HG02642 (cell line): ENCODE data around the gene AKIRIN2.
"Not testable (repeated sequence)": the region's sequence is repeated elsewhere in the genome, so short reads cannot be mapped to it uniquely, and the experiment has no call there.

Source experiments
- ATAC-seq: cut with Tn5 transposase; IDR thresholded peaks from one replicate; pipeline ENCODE4 v1.9.1; 2021; ENCODE audit warnings: mild to moderate bottlenecking; ENCODE audit not compliant: unreplicated experiment, poor library complexity

The AKIRIN2 gene

GRCh38 chr6:87692086-87692485 is 9.9 kb downstream of the AKIRIN2 start:
- no peak for ATAC-seq

- ATAC-seq: no peak
Measured at GRCh38 chr6:87690441-87690840, 11.6 kb downstream of the AKIRIN2 start.

- ATAC-seq: not testable (repeated sequence)
Measured at GRCh38 chr6:87687893-87688292, 14.1 kb downstream of the AKIRIN2 start.

GRCh38 chr6:87687296-87687695 is 14.7 kb downstream of the AKIRIN2 start:
- ATAC-seq: no peak

- ATAC-seq: not testable (repeated sequence)
Measured at GRCh38 chr6:87686636-87687205, 15.3 kb downstream of the AKIRIN2 start.

- no peak for ATAC-seq
Measured at GRCh38 chr6:87684895-87685654, 17.0 kb downstream of the AKIRIN2 start.

GRCh38 chr6:87683890-87684289 is 18.1 kb downstream of the AKIRIN2 start:
- ATAC-seq: no peak

GRCh38 chr6:87682310-87682709 is 19.7 kb downstream of the AKIRIN2 start:
- ATAC-seq: no peak

GRCh38 chr6:87675004-87675681 is 26.9 kb downstream of the AKIRIN2 start:
- no peak for ATAC-seq

- no peak for ATAC-seq
Measured at GRCh38 chr6:87674290-87674689, 27.7 kb downstream of the AKIRIN2 start.

GRCh38 chr6:87673237-87673636 is 28.8 kb downstream of the AKIRIN2 start:
- ATAC-seq: no peak

- no peak for ATAC-seq
Measured at GRCh38 chr6:87672641-87673040, 29.4 kb downstream of the AKIRIN2 start.

- ATAC-seq: no peak
Measured at GRCh38 chr6:87671555-87672029, 30.4 kb downstream of the AKIRIN2 start.

GRCh38 chr6:87670707-87671106 is 31.3 kb downstream of the AKIRIN2 start:
- ATAC-seq: no peak

- no peak for ATAC-seq
Measured at GRCh38 chr6:87669051-87669450, 33.0 kb downstream of the AKIRIN2 start.

- no peak for ATAC-seq
Measured at GRCh38 chr6:87668013-87668412, 34.0 kb downstream of the AKIRIN2 start.

GRCh38 chr6:87667032-87667431 is 35.0 kb downstream of the AKIRIN2 start:
- ATAC-seq: no peak

- no peak for ATAC-seq
Measured at GRCh38 chr6:87664921-87665485, 37.0 kb downstream of the AKIRIN2 start.

- no peak for ATAC-seq
Measured at GRCh38 chr6:87663434-87663833, 38.6 kb downstream of the AKIRIN2 start.

- no peak for ATAC-seq
Measured at GRCh38 chr6:87661503-87661902, 40.5 kb downstream of the AKIRIN2 start.

GRCh38 chr6:87661016-87661415 is 41.0 kb downstream of the AKIRIN2 start:
- no peak for ATAC-seq
